ENCODE data around the gene NPHP1. TPM values are rescaled to one million over a fixed set of nuclear protein-coding genes. Genes with fewer than 3 reads are reported as not detected.

The NPHP1 gene
- total RNA-seq, 1 experiment from 2014 or later: 4.7 TPM

DNA sequence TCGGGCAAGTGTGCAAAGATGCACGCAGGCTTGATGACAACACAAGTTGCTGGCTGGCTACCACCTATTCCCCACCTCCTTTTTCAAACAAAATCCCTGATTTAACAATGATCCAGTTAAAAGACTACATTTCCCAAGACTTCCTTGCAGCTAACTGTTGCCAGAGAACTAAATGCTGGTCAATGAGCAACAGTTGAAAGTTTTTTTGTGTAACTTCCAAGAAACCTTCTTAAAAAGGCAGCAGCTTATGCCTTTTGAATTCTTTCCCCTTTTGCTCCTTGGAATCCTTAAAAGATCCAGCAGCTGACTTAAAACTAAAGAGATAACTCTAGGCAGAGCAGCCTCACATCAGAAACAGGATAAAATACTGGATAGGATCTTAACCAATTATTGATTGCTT lies 38.5 kb downstream of the NPHP1 start:
- Histone ChIP-seq H3K36me3 (ENCODE audit: control insufficient read depth in 1 of 2, insufficient read depth in 2 of 2, low read length in 2 of 2) (no peaks in the 10 kb centered on the region), H3K4me1 (ENCODE audit: control insufficient read depth in 1 of 2, insufficient read depth in 2 of 2, low read length in 2 of 2) (peaks cover 0 to 7% of the 10 kb centered on the region in 2 experiments; a peak in 1 of 4 replicates), H4K20me1 (ENCODE audit: insufficient read depth) (no peaks in the 10 kb centered on the region), H3K27ac (ENCODE audit: low read depth, low read length) (no peak overlapping the region), H3K27me3 (ENCODE audit: insufficient read depth, low read length) (no peaks in the 10 kb centered on the region), H2AFZ (ENCODE audit: low read depth, low read length, poor library complexity, severe bottlenecking) (no peak overlapping the region), H3K9ac (ENCODE audit: low read length) (no peak overlapping the region), H3K4me3 (replicated peaks in 1 of 2; ENCODE audit: low read depth in 1 of 2, low read length in 2 of 2) (no peak overlapping the region), H3K79me2 (ENCODE audit: insufficient read depth, low read length) (no peaks in the 10 kb centered on the region), H3K4me2 (ENCODE audit: low read length) (no peak overlapping the region), H3K9me3 (ENCODE audit: control insufficient read depth in 1 of 2, insufficient read depth in 1 of 2, low read depth in 1 of 2, low read length in 2 of 2) (no peaks in the 10 kb centered on the region), H3K9me2 (ENCODE audit: insufficient read depth) (no peaks in the 10 kb centered on the region)
- ChIA-PET POLR2A (no interaction called here), RAD21 (ENCODE audit: low non-redundant PET in 1 of 2, low total read pairs in 2 of 2, uncharacterized antibody in 2 of 2, unreplicated experiment in 2 of 2) (no interaction called here), CTCF (interaction anchor here (1.3 to 2.0 kb wide), 2 partner anchors 9 to 51 kb away, joined by 3 to 7 read pairs; partner anchors contain the start of gene MALL)
- DNase-seq (ENCODE audit: low read depth, low spot score) (no peak), ATAC-seq (no peak)
- BruUV-seq (replicated peaks): no TSS peak
- TF ChIP-seq CBX3 (IDR thresholded peaks at IDR 0.05; ENCODE audit: low read depth): no peak
- TF ChIP-seq, protein P1, sequence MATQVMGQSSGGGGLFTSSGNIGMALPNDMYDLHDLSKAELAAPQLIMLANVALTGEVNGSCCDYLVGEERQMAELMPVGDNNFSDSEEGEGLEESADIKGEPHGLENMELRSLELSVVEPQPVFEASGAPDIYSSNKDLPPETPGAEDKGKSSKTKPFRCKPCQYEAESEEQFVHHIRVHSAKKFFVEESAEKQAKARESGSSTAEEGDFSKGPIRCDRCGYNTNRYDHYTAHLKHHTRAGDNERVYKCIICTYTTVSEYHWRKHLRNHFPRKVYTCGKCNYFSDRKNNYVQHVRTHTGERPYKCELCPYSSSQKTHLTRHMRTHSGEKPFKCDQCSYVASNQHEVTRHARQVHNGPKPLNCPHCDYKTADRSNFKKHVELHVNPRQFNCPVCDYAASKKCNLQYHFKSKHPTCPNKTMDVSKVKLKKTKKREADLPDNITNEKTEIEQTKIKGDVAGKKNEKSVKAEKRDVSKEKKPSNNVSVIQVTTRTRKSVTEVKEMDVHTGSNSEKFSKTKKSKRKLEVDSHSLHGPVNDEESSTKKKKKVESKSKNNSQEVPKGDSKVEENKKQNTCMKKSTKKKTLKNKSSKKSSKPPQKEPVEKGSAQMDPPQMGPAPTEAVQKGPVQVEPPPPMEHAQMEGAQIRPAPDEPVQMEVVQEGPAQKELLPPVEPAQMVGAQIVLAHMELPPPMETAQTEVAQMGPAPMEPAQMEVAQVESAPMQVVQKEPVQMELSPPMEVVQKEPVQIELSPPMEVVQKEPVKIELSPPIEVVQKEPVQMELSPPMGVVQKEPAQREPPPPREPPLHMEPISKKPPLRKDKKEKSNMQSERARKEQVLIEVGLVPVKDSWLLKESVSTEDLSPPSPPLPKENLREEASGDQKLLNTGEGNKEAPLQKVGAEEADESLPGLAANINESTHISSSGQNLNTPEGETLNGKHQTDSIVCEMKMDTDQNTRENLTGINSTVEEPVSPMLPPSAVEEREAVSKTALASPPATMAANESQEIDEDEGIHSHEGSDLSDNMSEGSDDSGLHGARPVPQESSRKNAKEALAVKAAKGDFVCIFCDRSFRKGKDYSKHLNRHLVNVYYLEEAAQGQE (IDR thresholded peaks at IDR 0.05; ENCODE audit: low read depth): no peak
- no peak for TF ChIP-seq SP1 (IDR thresholded peaks at IDR 0.05; ENCODE audit: low read depth)
- no peak for TF ChIP-seq FOSL1 (IDR thresholded peaks at IDR 0.05; ENCODE audit: low read depth)
- no peak for TF ChIP-seq POLR2AphosphoS5 (IDR thresholded peaks at IDR 0.05; ENCODE audit: low read depth, low read length)
- TF ChIP-seq, protein P2, sequence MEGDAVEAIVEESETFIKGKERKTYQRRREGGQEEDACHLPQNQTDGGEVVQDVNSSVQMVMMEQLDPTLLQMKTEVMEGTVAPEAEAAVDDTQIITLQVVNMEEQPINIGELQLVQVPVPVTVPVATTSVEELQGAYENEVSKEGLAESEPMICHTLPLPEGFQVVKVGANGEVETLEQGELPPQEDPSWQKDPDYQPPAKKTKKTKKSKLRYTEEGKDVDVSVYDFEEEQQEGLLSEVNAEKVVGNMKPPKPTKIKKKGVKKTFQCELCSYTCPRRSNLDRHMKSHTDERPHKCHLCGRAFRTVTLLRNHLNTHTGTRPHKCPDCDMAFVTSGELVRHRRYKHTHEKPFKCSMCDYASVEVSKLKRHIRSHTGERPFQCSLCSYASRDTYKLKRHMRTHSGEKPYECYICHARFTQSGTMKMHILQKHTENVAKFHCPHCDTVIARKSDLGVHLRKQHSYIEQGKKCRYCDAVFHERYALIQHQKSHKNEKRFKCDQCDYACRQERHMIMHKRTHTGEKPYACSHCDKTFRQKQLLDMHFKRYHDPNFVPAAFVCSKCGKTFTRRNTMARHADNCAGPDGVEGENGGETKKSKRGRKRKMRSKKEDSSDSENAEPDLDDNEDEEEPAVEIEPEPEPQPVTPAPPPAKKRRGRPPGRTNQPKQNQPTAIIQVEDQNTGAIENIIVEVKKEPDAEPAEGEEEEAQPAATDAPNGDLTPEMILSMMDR (IDR thresholded peaks at IDR 0.05 in 2 of 3, conservative IDR thresholded peaks at IDR 0.05 in 1 of 3; ENCODE audit: borderline replicate concordance in 1 of 3, insufficient read depth in 1 of 3, low read depth in 2 of 3, low read length in 2 of 3): no peak
- TF ChIP-seq, protein P3, sequence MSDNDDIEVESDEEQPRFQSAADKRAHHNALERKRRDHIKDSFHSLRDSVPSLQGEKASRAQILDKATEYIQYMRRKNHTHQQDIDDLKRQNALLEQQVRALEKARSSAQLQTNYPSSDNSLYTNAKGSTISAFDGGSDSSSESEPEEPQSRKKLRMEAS (IDR thresholded peaks at IDR 0.05): no peak
- intact Hi-C loops (cut with micrococcal nuclease): no loop called here
